ENCODE measurements around the gene LRMDA.

LRMDA gene

GRCh38 chr10:75957314-75958120, 526.1 kb downstream of the LRMDA start:
- no peak for DNase-seq (ENCODE audit: low spot score)

DNA sequence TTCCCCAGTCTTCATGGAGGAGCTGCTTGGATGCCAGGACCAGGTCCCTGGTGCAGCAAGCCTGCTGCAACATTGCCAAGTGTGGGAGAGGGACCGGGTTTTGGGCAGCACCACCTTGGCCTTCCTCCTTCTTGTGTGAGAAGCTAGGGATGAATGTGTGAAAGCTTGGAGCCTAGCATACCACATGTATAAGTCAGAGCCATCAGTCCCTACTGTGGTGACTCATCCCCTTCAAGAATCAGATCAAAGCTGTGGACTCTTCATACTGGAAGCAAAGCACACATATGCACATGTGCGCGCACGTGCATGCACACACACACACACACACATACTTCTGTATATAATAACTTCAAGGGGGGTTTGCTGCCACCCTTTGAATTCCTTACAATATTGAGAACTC, 527.8 kb downstream of the LRMDA start:
- no peak for DNase-seq (ENCODE audit: low spot score)

DNA sequence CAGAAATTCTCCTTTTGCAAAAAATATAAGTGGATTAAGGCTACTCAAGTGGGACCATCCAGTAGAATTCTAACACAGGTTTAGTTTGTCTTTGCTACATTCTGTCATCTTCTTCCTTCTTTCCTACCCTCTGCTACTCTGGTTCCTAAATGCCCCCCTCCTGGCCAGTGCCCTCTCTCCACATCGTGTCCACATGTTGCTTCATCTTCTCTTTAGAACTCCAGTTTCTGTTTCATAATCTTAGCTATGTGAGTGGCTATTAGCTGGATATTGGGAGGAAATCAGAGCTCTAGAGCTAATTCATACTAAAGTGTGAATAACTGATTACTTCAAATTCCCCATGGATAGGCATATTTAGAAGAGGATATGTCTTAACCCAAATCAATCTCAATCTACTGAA, 528.5 kb downstream of the LRMDA start:
- no peak for DNase-seq (ENCODE audit: low spot score)

DNA sequence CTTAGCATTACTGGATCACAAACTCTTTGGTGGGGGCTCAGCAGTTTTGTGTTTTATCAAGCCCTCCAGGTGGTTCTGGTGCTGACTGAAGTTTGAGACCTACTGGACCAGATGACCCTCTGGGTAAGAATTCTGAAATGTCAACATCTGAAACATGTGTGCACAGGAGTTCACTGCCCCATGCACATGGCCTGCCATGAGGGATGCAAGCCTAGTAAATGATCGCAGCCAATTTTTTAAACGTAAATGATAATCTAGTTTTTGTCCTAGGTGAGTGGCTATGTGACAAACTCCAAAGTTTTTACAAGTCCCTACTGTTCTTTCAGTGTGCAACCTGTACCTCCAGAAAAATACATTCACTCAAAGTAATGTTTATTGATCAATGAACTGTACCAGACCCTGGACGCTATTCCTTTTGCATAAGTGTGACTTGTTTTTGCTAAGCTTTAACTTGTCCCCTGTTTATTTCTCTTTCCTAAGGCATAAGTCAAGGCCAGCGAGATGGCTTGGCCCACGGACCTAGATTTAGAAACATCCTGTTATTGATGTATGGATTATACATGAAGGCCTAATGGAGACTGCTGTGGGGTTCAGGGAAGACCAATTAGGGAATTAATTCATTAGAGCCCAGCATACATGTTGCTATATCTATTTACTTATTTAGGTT, 531.1 kb downstream of the LRMDA start:
- DNase-seq (ENCODE audit: low spot score): no peak

GRCh38 chr10:75967491-75967890, 536.1 kb downstream of the LRMDA start:
- peak; percentile 60 for DNase-seq (ENCODE audit: low spot score)

DNA sequence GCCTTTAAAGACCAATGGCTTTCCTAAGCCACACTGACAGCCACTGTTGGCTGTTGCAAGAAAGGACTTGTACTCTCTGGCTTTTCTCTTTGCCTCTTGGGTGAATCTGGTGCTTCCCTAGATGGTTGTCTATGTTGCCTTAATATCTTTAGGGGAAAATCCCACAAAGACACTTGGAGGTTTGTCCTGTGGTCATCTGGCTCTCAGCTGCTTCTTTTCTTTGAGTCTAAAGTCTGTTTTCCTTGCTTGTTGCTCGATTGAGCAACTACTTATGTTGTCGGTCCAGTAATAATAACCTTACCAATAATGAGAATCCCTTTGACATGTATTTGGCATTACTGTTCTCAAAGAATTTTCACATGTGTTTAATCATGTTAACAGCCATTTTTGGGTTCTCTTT, 537.6 kb downstream of the LRMDA start:
- no peak for DNase-seq (ENCODE audit: low spot score)

- DNase-seq (ENCODE audit: low spot score): no peak
Measured at GRCh38 chr10:75971402-75972211, 540.2 kb downstream of the LRMDA start.

DNA sequence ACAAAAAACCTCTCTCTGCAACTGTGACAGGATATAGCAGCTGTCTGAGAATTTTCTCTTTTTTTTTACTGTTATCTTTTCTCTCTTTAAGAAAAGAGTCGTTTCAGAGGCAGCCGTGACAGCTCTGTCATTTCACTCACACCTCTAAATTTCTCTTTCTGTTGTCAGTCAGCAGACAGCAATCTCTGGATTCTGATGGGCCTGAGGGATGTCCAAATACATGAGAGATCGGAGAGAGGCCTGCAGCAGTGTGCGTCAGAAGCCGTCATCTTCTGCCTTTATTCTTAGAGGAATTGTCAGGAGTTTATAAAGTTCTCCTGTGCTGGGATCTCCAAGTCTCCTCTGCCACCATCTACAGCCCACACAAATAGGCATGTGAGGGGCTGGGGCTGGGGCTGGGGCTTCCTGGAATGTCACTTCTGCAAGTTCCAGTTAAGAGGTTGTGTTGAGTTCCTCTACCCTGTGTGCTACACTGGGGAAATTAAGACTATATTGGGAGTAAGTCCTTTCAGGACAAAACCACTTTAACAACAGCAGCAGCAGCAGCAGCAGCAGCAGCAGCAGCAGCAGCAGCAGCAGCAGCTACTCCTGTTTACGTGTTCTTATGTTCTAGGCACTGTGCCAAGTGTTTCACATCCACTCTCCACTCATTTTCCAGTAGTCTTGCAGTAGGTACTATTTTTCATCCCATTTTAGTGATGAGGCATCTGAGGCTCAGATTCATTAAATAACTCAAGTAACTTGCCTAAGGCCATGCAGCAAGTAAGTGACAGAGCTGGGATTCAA, 541.3 kb downstream of the LRMDA start:
- DNase-seq (ENCODE audit: low spot score): no peak

- no peak for DNase-seq (ENCODE audit: low spot score)
Measured at GRCh38 chr10:75974080-75974479, 542.7 kb downstream of the LRMDA start.

GRCh38 chr10:75976681-75977080, 545.3 kb downstream of the LRMDA start:
- no peak for DNase-seq (ENCODE audit: low spot score)

- DNase-seq (ENCODE audit: low spot score): no peak
Measured at GRCh38 chr10:75977139-75977538, 545.7 kb downstream of the LRMDA start.

DNA sequence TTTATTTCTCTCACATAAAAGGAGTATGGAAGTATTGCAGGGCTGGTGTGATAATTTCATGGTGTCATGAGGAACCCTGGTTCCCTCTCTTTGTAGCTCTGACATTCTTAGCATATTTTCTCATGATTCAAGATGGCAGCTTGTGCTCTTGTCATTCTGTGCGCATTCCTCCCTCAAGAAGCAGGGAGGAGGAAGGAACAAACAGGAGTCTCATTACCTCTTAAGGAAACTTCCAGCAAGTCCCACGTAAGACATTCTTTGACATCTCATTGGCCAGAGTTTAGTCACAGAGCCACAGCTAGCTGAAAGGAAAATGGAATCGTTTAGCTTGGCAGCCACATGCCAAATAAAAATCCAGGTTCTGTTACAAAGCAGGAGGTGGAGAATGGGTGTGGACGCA, 546.8 kb downstream of the LRMDA start:
- no peak for DNase-seq (ENCODE audit: low spot score)

GRCh38 chr10:75980419-75981002, 549.1 kb downstream of the LRMDA start:
- no peak for DNase-seq (ENCODE audit: low spot score)

- no peak for DNase-seq (ENCODE audit: low spot score)
Measured at GRCh38 chr10:75982611-75983369, 551.4 kb downstream of the LRMDA start.

DNA sequence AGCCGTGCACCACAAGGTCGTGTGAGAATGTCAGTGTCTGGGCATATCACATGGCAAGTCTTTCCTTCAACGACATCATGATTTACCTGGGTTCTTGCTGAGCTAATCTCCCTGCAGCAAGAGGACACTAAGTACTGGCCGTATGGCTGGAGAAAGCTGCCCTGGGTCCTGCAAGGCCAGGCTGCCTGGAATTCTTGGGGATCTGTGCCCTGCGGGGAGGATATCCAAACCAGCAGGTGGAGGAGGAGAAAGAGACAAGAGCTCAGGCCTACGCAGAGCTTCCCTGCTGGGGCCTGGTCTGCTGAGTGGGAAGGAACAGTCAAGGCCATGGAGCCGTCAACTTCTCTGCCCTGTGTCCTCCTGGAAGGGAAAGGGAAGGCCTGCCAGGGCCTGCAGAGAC, 552.6 kb downstream of the LRMDA start:
- DNase-seq (ENCODE audit: low spot score): no peak

GRCh38 chr10:75987616-75988015, 556.2 kb downstream of the LRMDA start:
- DNase-seq (ENCODE audit: low spot score): no peak

- no peak for DNase-seq (ENCODE audit: low spot score)
Measured at GRCh38 chr10:75994357-75995040, 563.1 kb downstream of the LRMDA start.

DNA sequence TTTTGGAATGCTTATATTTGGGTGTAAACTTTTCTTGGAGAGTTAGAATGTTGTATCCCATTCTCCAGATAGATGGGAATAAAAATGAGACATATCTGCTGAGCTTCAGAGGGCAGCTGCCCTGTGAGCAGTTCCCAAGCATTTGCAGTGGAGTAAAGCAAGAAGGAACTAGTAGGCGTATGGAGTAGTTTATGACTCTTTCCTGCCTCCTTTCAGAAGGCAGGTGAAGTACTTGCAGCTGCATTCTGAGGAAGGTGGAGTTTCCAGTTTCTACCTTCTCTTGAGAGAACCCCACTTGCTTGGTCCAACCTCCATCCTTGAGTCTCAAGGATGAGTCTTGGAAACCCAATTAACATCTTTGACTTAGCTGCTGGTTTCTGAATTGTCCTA, 563.6 kb downstream of the LRMDA start:
- no peak for DNase-seq (ENCODE audit: low spot score)

- no peak for DNase-seq (ENCODE audit: low spot score)
Measured at GRCh38 chr10:75995720-75996119, 564.3 kb downstream of the LRMDA start.

DNA sequence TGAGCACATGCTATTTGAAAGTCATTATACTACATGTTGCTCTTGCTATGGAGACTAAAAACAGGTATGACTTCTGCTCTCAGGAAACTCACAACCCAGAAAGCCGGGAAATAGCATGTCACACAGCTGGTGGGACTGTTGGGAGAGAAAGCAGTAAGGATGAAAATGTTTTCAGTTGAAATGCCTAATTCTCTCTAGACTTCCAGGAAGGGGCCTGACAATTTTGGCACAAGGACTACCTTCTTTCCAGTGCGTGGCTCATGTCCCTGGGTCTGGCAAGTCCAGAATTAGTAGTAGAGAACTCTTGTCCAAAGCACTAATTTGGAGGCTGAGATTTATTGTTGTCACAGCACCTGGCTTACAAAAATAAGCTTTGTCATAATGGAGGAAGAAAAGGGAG, 567.6 kb downstream of the LRMDA start:
- no peak for DNase-seq (ENCODE audit: low spot score)

All from ecto neural progenitor cell (in vitro differentiated cells).